ENCODE measurements around the gene C1QTNF5. TPM values are rescaled to one million over a fixed set of nuclear protein-coding genes. Genes with fewer than 3 reads are reported as not detected.

The C1QTNF5 gene
- total RNA-seq, 4 donors from 2014 or later: 5.3 to 18.8 (median 10.3) TPM

GRCh38 chr11:119378851-119379465 is 38.3 kb upstream of the C1QTNF5 start:
- intact Hi-C loops (cut with DNase I): no loop called here
- WGBS, 2 donors: 71 to 83% methylated on average over 2 to 10 of the region's 10 CpGs
- Histone ChIP-seq H3K27ac (peak overlapping the region in 1 of 4 donors; percentile 13), H3K4me1 (peaks cover 15 to 67% (median 46%) of the 10 kb centered on the region in 3 donors), H3K27me3 (no peaks in the 10 kb centered on the region), H3K4me3 (no peak overlapping the region), H3K9me3 (no peaks in the 10 kb centered on the region), H3K36me3 (no peaks in the 10 kb centered on the region)
- TF ChIP-seq CTCF (IDR thresholded peaks at IDR 0.05) (no peak), POLR2A (IDR thresholded peaks at IDR 0.05) (no peak)
- DNase-seq: no peak

- TF ChIP-seq POLR2A (IDR thresholded peaks at IDR 0.05): no peak
- TF ChIP-seq CTCF (IDR thresholded peaks at IDR 0.05): no peak
- DNase-seq: no peak
- Histone ChIP-seq H3K36me3 (no peaks in the 10 kb centered on the region), H3K4me1 (peaks cover 15 to 74% (median 46%) of the 10 kb centered on the region in 3 donors), H3K9me3 (no peaks in the 10 kb centered on the region), H3K27ac (peak overlapping the region in 2 of 4 donors; percentile 75 to 87), H3K4me3 (no peak overlapping the region), H3K27me3 (no peaks in the 10 kb centered on the region)
- intact Hi-C loops (cut with DNase I): no loop called here
- WGBS, 2 donors: no CpG with 5 or more reads among the region's 6 CpGs
Observed at GRCh38 chr11:119377961-119378667, 37.4 kb upstream of the C1QTNF5 start.

- no peak for DNase-seq
Observed at GRCh38 chr11:119377112-119377901, 36.6 kb upstream of the C1QTNF5 start.

GRCh38 chr11:119376197-119376847 is 35.6 kb upstream of the C1QTNF5 start:
- peaks cover 18 to 82% (median 49%) of the 10 kb centered on the region in 3 donors for H3K4me1 ChIP-seq
- peak overlapping the region; percentile 48 to 87 (median 80) for H3K27ac ChIP-seq
- no peaks in the 10 kb centered on the region for H3K27me3 ChIP-seq
- H3K9me3 ChIP-seq: no peaks in the 10 kb centered on the region
- TF ChIP-seq POLR2A (IDR thresholded peaks at IDR 0.05) (no peak), CTCF (IDR thresholded peaks at IDR 0.05) (no peak)
- intact Hi-C loops (cut with DNase I): no loop called here
- 29 to 32% methylated on average over 4 of the region's 11 CpGs for WGBS, 2 donors
- peak overlapping the region in 1 of 4 donors; percentile 2 for H3K4me3 ChIP-seq
- no peak for DNase-seq
- H3K36me3 ChIP-seq: no peaks in the 10 kb centered on the region

More at GRCh38 chr11:119377112-119377901, 36.6 kb upstream of the C1QTNF5 start:
- no peaks in the 10 kb centered on the region for H3K9me3 ChIP-seq
- intact Hi-C loops (cut with DNase I): no loop called here
- H3K27ac ChIP-seq: peak overlapping the region in 3 of 4 donors; percentile 17 to 87 (median 75)
- 33 to 59% methylated on average over 6 to 9 of the region's 12 CpGs for WGBS, 2 donors
- H3K36me3 ChIP-seq: no peaks in the 10 kb centered on the region
- H3K27me3 ChIP-seq: no peaks in the 10 kb centered on the region
- H3K4me1 ChIP-seq: peaks cover 17 to 81% (median 45%) of the 10 kb centered on the region in 3 donors
- H3K4me3 ChIP-seq: no peak overlapping the region
- TF ChIP-seq POLR2A (IDR thresholded peaks at IDR 0.05): no peak
